Activated gamma-delta T cell treated with Interleukin-2 at 50 U/mL for 16 hours (primary cell): ENCODE measurements around the gene SAT1.

Experiments used
- DNase-seq: peaks from one replicate; pipeline ENCODE4 v3.0.0-alpha.2; 2020

SAT1 gene

DNA sequence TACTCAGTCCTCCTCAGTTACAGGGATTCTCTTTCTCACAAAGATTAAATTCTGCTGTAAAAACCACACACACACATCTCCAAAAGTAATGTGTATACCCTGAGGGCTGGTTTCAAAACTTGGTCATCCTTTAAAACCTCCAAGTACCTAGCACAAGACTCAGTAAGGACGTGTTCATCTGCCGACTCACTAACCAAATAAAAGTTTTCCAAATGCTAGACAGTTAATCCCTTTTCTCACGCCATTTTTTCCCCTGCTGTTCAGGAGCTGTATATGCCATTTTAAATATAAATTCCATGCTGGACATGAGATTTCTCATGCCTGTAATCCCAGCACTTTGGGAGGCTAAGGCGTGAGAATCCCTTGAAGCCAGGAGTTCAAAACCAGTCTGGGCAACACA, 3.9 kb upstream of the SAT1 start:
- no peak for DNase-seq

GRCh38 chrX:23782455-23782854, 518 bp upstream of the SAT1 start:
- no peak for DNase-seq

DNA sequence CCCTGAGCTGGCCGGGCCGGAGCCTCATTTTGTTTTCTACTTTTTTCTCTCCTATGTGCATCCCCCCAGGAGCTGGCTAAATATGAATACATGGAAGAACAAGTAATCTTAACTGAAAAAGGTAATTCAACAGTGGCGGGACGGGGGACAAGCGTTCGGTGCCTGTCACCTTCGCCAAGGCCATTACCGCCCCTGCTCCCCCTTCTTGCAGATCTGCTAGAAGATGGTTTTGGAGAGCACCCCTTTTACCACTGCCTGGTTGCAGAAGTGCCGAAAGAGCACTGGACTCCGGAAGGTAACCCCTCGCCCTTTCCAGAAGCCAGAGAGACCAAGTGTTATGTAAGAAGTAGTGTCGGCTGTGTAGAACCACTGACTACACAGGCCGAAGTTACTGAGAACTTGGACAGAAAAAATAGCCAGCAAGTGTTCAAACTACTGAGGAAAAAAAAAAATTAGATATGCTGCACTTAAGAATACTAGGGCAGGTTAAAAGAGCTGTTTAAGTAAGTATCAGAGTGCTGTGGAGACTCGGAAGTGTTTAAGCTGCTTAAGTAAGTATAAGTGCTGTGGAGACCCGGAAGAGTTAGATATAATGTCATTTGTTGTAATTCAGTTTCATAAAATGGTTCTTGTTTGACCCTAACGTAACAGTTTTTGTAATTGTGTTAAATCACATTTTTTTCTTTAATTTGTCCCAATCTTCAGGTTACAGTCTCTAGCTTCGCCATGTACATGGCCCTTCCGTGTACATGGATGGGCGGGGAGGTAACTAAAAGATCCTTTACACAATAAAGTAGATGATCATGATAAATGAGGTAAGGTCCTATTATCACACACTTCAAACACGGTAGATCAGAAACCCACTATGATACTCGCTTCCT, 856 bp downstream of the SAT1 start:
- no peak for DNase-seq

DNA sequence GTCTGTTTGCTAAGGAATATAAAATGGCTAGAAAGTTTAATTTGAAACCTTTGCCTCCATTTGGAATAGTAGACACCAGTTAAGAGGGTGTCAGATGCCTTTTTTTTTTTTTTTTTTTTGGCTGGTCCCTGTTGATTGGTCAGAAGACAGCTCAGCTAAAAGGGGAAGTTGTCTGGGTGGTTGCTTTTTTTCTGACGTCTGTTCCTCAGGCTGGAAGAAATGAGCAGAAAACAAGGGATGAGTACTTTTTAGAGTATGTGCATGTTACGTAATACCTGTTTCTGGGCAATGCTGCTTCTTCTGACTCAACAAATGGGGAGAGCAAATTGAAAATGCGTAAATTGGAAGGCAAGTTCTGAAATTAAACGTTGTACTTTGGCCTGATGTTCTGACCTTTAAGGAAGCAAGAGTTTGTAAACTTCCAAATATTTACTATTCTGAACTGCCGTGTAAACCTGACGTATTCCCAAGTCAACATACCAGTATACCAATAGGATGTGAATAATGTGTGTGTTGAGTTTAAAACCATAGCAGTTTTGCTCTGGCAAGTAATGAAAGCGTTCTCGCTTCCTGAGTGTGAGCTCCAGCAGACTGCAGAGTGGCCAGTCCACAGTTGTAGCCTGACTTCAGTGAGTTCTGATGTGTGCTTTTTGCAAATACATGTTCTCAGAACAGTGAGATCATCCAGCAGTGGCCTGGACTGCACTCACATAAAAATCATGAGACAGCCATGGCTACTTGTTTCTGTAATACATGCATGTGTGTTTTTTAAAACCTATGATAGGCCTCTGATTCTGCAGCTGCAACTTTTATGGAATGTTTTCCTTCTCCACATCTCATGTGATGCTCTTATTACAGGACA, 1.7 kb downstream of the SAT1 start:
- no peak for DNase-seq

GRCh38 chrX:23785580-23785979, 2.6 kb downstream of the SAT1 start:
- no peak for DNase-seq

DNA sequence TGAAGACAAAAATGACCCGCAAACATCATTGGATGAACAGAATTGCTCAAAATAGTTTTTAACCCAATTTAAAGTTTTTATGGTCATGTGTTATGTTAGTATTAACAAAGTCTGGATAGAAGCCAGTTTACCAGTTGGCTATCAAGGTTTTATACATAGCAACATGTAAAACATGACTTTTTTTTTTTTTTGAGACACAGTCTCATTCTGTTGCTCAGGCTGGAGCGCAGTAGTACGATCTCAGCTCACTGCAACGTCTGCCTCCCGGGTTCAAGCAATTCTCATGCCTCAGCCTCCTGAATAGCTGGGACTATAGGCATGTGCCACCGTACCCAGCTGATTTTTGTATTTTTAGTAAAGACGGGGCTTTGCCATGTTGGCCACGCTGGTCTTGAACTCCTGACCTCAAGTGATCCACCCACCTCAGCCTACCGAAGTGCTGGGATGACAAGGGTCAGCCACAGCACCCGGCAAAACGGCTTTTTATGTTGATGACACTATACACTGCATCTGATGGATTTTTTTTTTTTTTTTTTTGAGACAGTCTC, 3.4 kb downstream of the SAT1 start:
- DNase-seq: no peak

GRCh38 chrX:23787745-23788118, 4.8 kb downstream of the SAT1 start:
- no peak for DNase-seq

DNA sequence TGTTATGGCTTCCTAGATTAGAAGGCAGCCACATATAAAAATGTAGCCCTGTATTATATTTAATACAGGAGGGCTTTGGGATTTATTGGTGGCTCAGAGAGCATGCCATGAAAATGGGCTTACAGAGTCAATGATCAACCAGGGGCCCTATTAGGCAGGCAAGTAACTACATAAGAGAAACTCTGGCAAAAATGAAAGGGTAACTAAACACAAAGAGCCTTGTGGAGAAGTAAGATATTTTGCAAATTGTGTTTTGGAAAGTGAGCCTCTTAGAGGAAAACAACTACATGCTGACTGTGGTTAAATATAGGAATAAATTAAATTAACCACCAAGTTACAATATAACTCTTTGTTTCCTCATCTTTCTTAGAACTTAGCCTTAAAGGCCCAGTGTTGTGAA, 5.5 kb downstream of the SAT1 start:
- no peak for DNase-seq

DNA sequence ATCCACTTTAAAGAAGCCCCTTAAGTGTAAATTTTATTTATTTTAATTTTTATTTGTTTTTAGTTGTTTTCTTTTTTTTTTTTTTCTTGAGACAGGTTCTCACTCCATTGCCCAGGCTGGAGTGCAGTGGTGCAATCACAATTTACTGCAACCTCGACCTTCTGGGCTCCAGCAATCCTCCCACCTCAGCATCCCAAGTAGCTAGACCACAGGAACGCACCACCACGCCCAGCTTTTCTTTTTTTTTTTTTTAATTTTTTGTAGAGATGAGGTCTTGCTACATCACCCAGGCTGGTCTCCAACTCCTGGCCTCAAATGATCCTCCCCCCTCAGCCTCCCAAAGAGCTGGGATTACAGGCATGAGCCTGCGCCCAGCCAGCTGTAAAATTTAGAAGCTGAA, 6.0 kb downstream of the SAT1 start:
- no peak for DNase-seq

- DNase-seq: no peak
Observed at GRCh38 chrX:23789386-23790154, 6.6 kb downstream of the SAT1 start.

DNA sequence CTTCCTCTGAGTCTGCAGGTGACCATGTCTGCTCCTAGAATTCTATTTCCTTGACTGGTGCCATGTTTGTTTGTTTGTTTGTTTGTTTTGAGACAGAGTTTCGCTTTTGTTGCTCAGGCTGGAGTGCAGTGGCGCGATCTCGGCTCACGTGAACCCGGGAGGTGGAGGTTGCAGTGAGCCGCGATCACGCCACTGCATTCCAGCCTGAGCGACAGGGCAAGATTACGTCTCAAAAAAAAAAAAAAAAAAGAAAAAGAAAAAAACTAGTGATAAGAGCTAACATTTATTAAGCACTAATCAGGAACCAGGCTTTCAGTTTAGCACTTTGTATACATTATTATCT, 7.2 kb downstream of the SAT1 start:
- no peak for DNase-seq

DNA sequence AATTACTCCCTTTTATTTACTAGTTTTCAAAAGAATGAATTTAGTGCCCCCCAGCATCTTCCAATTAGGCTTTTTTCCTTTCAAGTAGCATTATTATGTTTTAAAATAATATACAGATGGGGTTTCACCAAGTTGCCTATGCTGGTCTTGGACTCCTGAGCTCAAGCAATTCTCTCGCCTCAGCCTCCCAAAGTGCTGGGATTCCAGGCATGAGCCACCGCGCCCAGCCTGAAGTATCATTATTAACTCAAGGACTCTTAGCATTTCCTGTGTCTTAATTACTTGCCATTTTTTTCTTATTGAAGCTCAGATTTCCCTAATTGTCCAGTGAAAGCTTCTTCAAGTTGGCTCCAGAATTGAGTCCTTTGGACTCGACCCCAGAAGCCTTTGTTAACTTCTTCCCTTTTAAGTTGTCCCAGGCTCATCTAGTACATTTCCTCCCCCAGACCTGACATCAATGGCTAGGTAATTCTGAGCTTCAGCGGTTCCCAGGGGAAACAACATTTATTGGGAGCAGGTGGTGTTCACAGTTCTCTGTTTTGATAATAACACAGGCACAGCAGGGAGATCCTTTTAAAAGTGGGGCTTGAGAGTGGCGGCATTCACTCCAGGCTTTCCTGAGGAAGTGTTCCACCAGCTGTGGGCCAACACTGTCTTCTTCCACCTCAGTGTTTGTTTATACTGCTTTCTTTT, 10.0 kb downstream of the SAT1 start:
- DNase-seq: no peak

DNA sequence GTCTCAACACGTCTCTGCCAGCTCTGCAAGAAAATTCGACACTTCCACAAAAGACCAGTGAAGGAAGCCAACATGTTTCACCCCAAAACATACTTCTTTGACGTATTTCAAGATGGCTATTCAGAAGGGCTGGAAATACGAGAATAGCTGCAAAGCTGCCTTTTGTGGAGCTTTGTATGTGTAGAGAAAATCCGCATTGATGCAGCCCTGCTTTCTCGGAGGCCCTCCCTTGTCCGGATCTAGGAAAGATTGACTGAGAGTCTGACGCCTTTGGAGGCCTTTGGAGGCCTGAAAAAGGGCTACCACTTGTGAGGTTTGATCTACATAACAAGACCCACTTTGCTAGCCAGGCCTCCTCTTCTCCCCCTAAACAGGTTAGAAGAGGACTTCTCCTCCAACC, 12.2 kb downstream of the SAT1 start:
- no peak for DNase-seq

DNA sequence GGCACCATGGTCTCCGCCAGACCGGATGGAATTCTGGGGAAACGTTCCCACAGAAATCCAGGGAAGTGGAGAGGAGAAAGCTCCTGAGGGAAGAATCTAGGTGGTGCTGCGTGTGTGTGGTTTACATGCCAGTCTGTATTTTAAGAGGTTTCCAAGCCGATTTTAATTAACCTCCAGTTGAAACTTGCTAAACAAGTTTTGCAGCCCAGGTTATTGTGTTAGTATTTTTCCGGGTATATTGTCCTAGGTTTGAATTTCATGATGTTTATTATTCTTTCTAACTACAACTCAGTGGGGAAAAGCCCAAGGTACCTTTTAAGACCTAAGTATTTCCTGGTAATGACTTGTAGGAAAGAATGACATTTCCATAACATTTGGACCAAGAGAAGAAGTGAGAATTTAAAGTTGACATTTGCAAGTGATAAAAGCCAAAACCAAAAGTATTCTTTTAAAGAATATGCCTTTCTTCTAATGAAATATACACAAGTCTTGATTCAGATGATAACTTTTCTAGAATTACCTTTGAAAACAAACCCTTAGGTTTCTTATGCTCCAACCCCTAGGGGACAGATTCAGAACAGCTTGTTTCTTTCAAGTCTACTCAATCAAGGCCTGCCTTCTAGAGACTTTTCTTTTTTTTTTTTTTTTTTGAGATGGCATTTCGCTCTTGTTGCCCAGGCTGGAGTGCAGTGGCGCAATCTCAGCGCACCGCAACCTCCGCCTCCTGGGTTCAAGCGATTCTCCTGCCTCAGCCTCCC, 14.6 kb downstream of the SAT1 start:
- DNase-seq: no peak

DNA sequence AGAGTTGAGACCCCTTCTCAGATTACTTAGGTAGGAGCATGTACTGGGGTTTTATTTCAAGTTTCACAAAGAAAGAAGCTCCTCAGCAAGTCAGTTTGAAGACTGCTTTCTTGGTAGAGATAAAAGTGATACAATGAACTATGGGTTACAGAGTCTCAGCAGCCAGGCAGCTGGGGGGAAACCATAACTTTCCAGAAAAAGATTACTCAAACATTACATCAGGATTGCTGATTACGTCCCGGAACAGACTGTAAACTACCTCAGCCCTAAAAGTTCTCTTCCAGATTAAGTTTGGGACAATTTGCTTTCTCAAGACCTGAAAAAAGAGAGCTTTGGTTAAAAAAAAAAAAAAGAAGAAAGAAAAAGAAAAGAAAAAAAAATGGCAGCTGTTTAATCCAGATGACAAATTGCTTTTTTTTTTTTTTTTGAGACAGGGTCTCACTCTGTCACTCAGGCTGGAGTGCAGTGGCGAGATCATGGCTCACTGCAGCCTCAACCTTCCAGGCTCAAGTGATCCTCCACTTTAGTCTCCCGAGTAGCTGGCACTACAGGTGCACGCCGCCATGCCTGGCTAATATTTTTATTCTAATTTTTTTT, 16.6 kb downstream of the SAT1 start:
- DNase-seq: no peak

DNA sequence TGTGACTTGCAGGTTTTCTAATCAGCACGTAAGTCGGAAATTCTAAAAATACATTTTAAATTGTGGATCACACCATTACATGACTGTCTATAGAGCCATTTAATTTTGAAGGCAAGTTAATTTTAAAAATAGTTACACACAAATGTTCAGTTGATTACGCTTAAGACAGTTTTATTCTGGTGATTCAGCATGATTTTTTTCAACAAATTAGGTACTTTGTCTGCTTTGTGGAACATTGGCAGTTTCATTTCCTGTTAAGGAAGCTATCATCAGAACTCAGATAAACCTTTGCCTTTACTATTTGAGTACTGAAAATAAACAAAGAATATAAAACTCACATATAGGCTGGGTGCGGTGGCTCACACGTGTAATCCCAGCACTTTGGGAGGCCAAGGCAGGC, 19.5 kb downstream of the SAT1 start:
- DNase-seq: no peak

GRCh38 chrX:23803931-23804381, 21.0 kb downstream of the SAT1 start:
- no peak for DNase-seq

GRCh38 chrX:23804578-23804977, 21.6 kb downstream of the SAT1 start:
- no peak for DNase-seq

GRCh38 chrX:23805389-23805788, 22.4 kb downstream of the SAT1 start:
- no peak for DNase-seq

DNA sequence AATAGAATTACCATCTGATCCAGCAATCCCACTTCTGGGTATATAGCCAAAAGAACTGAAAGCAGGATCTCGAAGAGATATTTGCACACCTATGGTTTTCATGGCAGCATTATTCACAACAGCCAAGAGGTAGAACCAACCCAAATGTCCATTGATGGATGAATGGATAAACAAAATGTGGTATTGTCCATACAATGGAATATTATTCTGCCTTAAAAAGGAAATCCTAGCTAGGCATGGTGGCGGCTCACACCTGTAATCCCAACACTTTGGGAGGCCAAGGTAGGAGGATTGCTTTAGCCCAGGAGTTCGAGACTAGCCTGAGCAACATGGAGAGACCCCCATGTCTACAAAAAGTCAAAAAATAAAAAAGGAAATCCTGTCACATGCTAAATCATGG, 27.3 kb downstream of the SAT1 start:
- no peak for DNase-seq

DNA sequence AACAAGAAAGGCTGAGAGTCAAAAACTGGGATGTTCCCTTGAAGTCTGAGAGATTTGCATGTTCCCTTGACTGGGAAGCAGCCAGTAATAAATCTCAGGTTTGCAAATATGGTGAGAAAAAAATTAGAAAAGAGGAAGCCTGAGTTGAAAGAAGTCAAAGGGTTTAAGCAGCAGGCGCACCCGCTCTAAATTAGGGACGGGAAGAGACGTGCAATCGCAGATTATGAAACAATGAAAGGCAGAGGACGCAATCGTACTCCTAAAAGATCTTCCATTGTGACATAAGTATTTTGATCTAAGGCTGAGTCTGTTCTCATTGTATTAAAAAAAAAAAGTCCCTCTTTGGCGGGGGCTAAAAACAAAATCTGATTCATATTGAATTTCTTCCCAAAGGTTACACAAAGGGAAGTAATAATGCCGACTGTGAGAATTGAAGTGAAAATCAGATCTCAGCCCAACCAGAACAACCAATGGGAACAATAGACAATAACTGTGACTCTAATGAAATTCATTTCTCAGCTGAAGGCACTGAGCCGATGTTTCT, 28.2 kb downstream of the SAT1 start:
- DNase-seq: no peak
